Measurements from ENCODE around the gene COCH.
"Not testable (repeated sequence)": the region's sequence is repeated elsewhere in the genome, so short reads cannot be mapped to it uniquely, and the experiment has no call there.

- TF ChIP-seq CTCF (IDR thresholded peaks at IDR 0.05 in 4 of 5, conservative IDR thresholded peaks at IDR 0.05 in 1 of 5); POLR2A (IDR thresholded peaks at IDR 0.05): not testable (repeated sequence)
These were observed 22.8 kb downstream of the COCH start for GRCh38 chr14:30897121-30897520.

Measured in gastrocnemius medialis (tissue), 4 donors.